Ovary (tissue), 3 donors: Measurements from ENCODE around the gene KLHL8.

Experiments
- CTCF ChIP-seq, 3 donors: fragments of 450-650 bp in 2 of 3; fragments of 200-600 bp in 1 of 3; IDR thresholded peaks; one replicate each; pipeline versions ENCODE4 v1.5.1 to v1.8.0; 2016 to 2022; ENCODE audit warnings: antibody characterized with exemption in 3 of 3, mild to moderate bottlenecking in 1 of 3
- POLR2A ChIP-seq: fragments of 450-650 bp; IDR thresholded peaks from one replicate; pipeline ENCODE4 v1.6.1; 2017; ENCODE audit warnings: antibody characterized with exemption, mild to moderate bottlenecking, moderate library complexity
- donor health status: DM: no; HTN: no; CAD: no.

DNA sequence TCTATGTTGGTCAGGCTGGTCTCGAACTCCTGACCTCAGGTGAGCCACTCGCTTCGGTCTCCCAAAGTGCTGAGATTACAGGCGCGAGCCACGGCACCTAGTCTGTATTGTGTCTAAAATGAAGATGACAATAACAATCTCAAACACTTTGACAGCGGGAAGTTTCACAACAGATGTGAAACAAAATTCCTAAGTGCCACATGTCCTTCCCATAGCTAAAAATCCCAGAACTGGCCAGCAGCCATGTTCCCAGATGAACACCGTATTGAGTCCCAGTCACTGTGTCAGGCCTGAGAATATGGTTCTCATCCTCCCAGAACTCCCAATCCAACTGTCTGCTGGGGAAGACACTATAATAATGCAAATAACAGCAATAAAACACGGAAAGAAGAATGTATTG is 16.4 kb upstream of the KLHL8 start:
- TF ChIP-seq POLR2A (no peak), CTCF (IDR thresholded peaks at IDR 0.05) (no peak)
